ENCODE results near the gene GALNT3.

The GALNT3 gene

DNA sequence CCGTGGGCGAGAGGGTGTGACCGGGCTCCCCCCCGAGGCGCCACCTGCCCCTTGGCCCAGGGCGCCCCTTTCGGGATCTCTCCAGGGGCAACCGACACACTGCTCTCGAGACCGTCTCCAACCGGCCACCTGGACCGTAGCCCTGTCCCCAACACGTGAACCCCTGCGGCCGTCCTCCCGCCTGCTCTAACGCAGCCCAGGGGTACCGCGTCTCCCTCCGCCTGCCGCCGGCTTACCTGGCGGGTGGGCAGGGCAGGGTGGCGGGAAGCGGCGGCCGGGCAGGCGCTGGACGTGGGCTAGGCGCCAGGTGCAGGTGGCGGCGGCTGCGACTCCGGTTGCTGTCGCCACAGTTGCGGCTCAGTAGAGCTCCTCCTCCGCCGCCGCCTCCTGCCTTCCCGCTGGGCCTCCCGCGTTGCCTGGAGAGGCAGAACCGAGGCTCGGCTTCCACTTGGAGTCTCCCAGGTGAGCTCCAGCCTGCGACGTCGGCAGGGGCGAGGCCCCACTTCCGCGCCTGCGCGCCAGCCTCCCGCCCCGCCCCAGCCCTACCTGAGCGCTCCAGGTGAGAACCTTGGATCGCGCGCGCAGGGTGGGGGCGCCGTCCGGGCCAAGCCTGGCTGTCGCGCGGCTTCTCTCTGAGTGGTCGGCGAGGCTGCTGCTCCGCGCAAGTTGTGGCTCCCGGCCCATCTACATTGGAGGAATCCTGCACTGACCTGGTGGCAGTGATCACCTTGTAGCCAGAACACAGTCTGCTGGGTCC is at the start of gene GALNT3:
GALNT3 (minus strand) TSS at position 469 of the 757 bp plus-strand sequence. CDS start 23,547 bp downstream, outside the sequence.
- DNase-seq, result peak; percentile 37

DNA sequence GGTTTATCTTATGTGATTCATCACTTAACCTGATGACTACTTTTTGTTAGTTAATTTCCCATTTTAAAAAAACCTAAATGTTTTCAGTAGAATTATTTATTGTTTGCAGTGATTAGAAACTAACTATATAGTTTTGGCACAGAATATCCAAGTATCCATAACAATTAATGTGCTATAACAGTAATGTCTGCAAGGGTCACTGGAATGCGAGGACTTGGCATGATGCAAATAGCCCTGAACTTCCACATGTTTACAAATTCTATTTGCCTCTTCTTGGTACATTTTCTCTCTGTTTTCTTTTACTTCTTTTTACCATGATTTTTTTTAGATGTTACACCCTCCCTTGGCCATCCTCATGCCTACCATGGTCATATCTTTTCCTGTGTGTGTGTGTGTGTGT is 49.3 kb upstream of the GALNT3 start:
- no peak for DNase-seq

DNA sequence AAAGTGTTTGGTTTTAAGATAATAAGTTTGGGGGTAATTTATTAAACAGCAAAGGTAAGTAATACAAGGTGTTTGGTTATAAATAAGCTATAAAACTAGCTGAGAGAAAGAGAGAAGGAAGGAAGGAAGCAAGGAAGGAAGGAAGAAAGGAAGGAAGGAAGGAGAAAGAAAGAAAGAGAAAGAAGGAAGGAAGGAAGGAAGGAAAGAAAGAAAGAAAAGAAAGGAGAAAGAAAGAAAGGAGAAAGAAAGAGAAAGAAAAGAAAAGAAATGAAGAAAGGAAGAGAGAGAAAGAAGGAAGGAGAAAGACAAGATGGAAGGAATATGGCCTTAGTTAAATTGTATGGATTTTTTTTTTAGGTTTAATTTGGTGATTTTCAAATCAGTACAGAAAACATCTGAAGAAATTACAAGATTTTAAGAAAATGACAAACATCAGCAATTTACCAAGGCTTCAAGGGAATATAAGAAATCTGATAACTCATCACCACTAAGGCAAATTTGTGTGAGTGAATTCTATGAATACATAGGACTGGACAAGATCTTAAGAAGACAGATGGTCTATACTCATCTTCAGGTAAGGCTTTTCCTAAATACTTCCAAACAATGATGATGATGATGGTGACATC is 46.4 kb upstream of the GALNT3 start:
- no peak for DNase-seq

DNA sequence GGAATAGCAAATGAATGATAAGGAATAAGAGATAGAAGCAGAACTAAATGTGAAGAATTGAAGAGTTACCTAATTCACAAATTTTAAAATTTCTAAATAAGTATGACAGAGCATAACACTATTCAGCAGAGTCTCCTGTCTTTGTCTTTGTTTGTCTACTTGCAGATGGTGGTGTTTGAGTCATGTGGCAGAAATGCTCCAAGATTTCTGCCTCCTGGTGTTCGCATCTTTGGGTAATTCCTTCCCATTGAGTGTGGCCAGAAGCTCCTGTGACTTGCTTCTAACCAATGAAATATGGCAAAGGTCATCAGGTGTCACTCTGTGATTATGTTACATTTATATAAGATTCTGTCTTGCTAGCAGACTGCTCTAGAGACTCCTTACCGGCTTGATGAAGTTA is 45.6 kb upstream of the GALNT3 start:
- DNase-seq, result no peak

DNA sequence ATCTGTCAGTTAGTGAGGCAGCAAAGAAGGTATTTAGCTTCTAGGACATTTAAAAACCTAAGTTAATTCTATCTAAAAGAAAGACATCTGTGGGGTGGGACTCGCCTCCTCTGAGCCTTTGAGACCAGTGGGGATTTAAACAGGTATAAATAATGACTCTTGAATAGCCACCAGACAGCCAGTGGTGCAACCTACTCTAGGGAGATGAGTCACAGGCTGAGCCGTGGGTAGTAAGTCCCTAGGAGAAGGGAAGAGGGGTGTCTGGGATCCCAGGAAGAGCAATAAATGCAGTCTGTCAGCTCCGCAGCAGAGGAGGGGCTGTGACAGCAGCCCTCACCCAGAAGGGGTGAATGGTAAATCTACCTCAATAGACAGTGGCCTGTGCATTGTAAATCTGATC is 43.1 kb upstream of the GALNT3 start:
- DNase-seq, result no peak

DNA sequence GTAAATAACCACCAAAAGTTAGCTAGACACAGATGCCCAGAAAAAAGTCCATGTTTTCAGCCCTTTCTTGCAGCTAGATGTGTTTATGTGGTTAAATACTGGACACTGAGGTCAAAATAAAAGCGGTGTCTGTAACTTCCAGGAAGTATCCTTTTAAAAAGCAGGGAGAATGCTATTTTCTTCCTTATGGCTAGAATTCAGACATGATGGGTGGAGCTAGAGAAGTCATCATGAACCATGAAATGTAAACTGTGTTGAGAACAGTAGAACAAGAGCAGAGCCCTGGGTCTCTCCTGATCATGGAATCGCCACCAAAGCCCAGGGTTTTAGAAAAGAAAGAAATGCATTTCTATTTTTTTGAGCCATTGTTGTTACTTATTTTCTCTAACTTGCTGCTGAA is 41.3 kb upstream of the GALNT3 start:
- no peak for DNase-seq

DNA sequence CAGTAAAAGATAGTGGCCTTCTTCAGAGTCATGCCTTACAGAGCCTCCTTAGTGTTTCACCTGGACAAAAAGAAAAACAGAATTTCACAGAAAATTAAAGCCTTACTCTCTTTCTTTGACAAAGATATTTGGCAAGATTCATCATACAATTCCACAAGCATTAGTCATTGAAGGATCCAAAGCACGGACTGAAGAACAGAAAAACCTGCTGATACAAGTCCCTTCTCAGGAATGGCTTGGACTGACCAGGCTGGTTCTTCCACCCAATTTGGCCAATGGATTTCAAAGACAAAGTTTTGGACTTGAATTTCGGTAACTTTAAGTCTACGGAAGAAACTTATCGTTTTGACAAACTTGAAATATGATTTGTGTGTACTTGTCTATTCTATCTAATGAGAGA is 39.1 kb upstream of the GALNT3 start:
- DNase-seq, result no peak

DNA sequence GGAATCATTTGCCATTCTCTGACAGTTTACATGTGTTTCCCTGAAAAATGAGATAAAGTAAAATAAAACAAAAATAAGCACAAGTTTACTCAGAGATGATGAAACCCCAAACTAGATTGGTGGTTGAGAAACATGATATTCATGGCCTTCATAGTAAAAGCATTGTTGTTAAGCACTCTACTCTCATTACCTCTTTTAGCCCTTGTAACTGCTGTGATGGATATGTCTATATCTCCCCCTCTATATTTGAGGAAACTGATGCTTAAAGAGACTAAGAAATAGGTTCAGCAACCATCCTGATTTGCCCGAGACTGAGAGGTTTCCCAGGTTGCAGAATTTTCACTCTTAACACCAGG is 33.9 kb upstream of the GALNT3 start:
- DNase-seq, result no peak

DNA sequence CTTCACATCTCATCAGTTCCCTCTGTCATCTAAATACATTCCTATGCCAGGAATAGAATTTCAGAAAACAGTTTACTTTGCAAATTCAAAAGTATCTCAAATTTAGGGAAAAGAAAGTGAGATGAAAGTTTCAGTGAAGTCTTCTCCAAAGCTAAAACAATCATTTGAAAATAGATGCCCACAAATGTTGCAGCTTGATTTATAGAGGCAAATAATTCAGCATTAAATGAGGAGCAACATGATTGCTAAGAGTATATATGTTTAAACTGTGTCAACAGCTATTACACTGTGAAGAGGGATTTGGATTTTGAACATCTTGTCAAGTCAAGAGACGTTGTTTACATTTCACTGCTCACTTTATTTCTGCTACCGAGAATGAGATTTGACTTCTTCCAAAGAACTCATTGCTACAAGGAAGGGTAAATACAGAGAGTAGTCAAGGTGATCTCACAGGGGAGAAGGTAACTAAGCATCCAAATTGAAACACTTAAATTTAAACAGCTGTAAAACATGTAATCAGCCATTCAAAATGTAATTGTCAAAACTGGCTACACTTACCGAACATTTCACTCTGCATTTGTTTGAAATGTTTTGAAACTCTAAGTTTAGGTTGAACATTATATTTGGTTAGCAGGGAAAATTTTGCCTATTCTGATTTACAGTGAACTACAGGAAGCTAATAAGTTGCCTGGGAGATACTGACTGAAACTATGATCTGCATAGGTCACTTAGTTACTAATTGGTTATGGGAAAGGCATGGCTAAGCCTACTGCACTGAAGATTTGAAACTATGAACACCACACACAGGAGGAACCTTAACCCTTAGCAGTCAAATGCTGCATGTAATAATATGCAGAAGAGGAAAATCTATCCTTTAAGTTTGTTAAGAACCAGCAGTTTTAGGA is 33.2 kb upstream of the GALNT3 start:
- no peak for DNase-seq

DNA sequence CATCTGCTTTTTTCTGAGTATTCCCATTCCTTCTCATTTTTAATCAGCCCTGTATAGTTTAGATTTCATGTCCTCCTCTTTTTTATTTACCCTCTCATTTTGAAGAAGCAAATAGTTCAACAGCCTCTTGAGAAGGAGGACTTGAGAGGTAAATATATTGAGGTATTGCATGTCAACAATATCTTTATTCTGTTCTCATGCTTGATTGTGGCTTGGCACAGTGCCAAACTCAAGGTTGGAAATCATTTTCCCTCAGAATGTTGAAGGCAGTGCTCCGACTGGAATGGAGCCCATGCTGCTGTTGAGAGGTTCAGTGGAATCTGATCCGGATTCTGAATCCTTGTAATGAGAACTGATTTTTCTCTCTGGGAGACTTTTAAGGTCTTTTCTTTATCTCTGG is 31.0 kb upstream of the GALNT3 start:
- no peak for DNase-seq

DNA sequence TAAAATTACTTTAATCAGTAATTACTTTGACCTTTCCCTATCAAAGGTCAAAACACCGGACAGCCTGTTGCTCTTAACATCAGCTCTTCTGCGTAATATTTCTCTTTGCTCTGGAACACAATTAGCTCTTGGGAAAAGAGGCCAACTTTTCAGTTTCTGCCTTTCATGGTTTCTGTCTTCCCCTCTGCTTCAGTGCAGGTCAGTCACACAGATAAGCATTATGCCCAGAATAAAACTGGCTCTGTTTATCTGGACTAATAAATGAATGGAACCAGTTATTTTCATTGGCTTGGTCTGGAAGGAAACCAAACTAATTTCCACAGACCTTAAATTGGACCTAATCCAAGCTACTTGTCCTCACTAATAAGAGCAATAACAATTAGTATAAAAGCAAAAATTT is 26.2 kb upstream of the GALNT3 start:
- DNase-seq, result no peak

DNA sequence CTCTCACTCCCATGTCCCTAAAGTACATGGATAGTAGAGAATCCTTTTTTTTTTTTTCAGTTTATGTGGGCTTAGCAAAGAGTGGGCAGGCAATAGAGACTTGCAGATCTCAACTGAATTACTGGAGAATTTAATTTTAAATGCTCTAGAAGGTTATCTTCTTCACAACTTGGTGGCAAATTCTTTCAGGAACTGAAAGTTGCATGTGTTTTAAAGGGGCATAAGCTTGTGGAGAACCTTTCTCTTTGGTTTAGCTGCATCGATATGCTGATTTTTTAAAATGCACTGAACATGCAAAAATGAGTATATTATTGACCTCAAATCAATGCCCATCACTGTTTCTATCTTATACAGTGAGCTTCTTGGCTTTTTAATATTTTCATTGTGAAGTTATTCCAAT is 24.9 kb upstream of the GALNT3 start:
- no peak for DNase-seq

DNA sequence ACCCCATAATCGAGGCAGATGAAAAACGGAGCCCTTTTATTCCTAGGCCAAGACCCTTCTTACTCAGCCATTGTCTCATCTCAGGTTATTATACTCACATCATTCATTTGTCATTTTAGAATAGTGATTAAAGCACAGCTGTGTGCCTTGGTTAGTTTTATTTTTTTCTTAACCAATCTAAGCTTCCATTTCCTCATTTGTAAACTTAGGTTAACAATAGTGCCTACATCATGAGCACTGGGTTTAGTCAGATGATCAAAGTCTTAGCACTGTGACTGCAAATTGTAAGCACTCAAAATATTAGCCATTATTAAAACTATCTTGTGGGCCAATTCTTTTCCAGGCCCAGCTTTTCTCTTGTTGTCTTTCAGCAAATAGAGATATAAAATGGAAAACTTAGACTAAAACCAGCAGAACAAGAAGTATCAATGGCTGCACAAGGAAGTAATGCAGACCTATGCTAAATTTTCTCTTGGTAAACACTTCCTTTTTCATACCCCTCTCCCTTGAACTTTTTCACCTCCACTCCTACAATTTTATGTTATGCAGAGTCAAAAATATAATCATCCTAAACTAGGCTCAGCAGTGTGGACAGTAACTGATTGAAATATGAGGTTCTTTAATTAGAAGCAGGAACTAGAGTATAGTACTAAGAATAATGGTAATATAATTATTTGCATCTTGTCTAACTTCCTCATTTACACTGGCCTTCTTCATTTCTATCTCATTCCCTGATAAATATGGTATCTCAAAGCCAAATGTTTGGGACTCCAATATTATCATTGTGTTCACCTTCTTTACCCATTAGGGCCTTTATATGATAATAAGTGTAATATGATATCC is 21.5 kb upstream of the GALNT3 start:
- DNase-seq, result no peak

DNA sequence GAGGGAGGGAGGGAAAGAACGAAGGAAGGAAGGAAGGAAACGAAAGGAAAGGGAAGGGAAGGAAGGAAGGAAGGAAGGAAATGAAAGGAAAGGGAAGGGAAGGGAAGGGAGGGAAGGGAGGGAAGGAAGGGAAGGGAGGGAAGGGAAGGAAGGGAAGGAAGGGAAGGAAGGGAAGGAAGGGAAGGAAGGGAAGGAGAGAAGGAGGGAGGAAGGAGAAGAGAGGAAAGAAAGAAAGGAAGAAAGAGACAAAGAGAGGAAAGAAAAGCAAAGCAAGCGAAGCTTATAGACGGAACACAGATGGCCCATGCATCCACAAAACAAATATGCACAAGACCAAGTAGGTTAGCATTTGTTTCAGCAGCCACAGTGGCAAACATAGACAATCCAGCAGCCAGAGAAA is 20.4 kb upstream of the GALNT3 start:
- no peak for DNase-seq

DNA sequence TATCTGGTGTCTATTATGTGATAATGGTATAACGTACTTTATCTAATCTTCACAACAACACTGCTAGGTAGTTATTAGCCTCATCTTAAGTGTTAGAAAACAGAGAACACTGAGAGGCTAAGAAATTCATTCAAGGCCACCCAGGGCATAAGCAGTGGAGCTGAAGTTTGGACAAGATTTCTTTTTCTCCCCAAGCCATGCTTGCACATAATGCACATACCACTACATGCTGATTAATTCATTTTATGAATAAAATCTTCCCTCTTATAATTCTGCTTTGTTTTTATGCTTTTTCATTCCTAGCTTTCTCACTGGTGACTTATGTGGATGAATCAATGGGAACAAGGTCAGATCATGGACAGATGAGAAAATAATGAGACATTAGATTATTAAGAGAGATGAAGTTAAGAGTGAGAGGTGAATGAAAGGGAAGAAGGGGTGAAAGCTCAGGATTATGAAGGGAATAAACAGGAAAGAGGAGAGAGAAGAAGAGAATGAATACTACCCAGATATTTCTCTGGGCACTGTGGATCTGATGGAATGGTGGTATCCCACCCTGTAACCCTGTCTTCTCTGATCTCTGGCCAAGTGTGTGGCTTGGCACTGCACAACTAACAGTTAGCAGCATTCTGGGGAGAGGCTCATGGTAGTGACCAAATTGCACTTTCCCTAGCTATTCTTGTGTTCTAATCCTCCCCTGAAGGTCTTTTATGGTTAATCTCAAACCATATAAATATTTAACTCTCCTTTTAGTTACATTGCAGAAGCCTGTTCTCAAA is 17.7 kb upstream of the GALNT3 start:
- no peak for DNase-seq

DNA sequence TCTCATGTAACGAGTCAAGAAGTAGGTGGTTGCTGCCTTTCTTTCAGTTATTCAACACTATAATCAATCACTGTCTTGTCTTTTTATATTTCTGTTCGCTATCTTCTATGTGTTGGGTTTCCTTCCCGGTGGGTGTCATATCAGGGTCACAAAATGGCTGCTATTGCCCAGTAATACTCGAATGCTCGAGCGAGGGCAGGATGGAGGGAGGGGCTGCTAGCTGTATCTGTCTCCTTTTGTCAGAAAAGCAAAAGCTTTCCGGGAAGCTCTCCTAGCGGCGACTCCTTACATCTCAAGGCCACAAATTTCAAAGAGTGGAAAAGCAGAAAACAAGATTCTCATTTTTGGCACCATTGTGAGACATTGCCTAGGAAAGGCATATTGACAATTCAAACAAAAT is 16.4 kb upstream of the GALNT3 start:
- DNase-seq, result no peak

DNA sequence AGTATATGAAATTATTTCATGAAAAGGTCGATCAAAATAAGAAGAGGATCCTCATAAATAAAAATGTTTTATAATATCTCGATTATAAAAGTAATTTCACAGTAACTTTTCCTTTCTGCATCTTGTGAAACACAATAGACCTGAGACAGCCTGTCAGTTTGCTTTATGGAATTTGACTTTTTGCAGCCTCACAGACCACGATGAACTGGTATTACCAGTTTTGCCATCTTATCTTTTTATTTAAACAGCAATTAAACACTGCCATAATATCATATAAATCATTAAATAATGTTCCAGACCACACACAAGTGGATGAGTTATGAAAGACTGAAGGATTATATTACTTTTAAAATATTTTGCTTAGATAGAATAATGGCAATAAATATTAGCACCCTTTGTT is 10.7 kb upstream of the GALNT3 start:
- no peak for DNase-seq

DNA sequence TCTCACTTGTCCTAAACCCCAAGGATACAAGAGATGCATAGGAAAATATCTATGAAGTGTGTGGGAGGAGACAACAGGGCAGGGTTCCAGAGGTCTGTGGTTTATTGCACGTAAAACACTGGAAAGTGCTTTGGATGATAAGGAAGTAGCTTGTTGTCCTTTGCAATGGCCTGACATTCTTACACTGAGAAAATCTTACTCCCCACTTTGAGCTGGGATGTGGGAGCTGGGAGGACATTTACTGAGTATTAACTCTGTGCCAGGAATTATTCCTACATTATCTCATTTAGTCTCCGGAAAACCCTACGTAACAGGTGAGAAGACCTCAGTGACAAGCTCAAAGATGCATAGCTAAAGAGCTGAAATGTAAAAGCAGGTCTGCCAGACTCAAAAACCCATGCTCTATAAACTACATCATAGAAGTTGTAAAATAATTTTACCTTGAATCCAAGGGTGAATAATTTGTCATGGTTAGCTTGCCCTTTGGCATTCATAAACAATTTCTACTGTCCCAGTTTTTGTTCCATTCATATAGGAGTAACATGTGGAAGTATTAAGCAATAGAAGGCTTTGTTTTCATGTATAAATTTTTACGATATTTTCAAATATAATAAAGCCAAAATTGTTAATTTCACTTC is 9.2 kb upstream of the GALNT3 start:
- DNase-seq, result no peak

DNA sequence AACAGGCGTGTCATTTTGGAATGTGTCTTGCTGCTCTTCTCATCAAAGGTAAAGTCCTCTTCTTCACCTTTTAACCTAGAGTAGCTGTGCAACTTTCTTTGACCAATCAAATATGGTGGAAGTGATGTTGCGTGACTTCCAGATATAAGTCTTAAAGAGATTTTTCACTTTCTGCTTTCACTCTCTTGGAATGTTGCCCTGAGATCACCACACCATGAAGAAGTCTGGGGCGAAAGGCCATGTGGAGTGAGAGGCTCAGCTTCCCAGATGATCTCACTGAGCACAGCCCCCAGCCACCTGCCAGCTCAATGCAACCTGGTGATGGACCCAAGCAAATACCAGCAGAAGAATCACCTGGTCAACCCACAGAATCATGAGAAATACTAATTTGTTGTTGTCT is 7.1 kb upstream of the GALNT3 start:
- DNase-seq, result no peak

DNA sequence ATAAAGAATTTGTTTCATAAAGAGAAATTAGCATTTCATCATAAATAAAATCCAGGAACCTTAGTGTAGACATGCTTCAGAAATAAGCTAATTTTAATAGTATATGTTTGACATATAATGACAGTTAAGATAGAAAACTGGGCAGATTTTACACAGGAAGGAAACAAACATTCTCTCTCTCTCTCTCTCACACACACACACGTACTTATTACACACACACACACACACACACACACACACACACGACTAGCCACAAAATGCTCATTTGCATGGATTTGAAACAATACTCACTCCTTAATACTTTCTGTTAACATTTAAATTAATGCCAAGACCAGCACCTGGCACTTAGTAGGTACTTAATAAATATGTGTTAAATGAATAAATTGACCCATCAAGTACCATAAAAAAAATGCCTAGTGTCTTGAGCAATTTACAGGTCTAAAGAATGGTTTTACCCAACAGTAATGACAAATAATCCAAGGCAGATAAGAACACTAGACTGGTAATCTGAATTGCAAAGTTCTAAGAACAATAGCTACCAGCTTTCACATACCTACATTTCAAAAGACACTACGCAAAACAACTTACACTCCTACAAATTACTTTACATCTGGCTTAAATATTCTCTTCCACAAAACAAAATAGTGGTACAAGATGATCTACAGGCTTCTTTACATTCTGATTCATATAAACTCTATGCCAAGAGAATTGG is 2.9 kb upstream of the GALNT3 start:
- no peak for DNase-seq

DNA sequence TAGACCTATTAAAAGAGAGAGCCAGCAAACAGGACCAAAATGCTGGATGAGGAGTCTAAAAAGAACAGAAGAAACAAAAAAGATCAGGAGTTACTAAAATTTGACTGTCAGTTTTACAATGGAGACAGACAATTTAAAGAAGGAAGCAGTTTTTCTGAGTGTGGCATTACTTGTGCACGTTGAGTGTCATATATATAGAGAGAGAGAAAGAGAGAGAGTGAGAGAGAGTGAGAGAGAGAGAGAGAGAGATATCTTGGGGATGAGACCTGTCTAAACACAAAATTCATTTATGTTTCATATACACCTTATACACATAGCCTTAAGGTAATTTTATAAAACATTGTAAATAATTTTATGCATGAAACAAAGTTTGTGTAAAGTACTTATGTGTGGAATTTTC is 2.1 kb upstream of the GALNT3 start:
- no peak for DNase-seq
